ENCODE results near the gene IL17RC.

DNA sequence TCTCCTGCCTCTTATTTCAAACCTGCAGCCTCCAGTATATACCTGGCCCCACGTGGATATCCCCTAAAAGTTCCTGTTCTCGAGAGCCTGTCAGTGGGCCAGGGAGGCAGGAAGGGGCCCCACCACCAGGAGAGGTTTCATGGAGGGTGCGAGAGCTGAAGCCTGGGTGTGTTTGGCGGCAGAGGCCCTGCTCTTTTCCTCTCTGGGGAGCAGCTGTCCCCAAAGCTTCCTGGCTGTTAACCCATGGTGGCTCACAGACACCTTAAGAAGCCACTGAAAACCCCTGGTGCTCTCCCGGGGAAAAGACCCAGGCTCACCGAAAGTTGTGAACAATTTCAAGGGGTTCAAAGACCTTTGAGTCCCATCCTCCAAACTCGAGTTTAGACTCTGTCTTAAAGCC, 34.2 kb downstream of the IL17RC start:
- TF ChIP-seq POLR2A (IDR thresholded peaks at IDR 0.05; ENCODE audit: low read depth, low read length): no peak
- no peak for TF ChIP-seq POU2F2 (IDR thresholded peaks at IDR 0.05; ENCODE audit: low read depth, low read length)
- TF ChIP-seq TAF1 (IDR thresholded peaks at IDR 0.05; ENCODE audit: low read depth, low read length): no peak

Measured in GM12891 (cell line).